KMS-11 (cell line): ENCODE results near the gene FAM135A.

Experiments used
- H2AFZ ChIP-seq: fragments of 200-600 bp; sonication (generic); 2 replicates; pipeline ENCODE4 v1.6.1; 2016; ENCODE audit warnings: antibody characterized with exemption, mixed run types, low read depth
- H3K27ac ChIP-seq: fragments of 200-600 bp; sonication (generic); 2 replicates; pipeline ENCODE4 v1.6.1; 2016; ENCODE audit warnings: mild to moderate bottlenecking, mixed run types
- H3K27me3 ChIP-seq: fragments of 200-600 bp; sonication (generic); 2 replicates; pipeline ENCODE4 v1.6.1; 2017; ENCODE audit warnings: mild to moderate bottlenecking, low read depth, mixed run types, moderate library complexity; ENCODE audit not compliant: insufficient read depth
- H3K36me3 ChIP-seq: fragments of 200-600 bp; sonication (generic); 2 replicates; pipeline ENCODE4 v1.6.1; 2017; ENCODE audit warnings: mild to moderate bottlenecking, mixed run types; ENCODE audit not compliant: insufficient read depth
- H3K4me1 ChIP-seq: fragments of 200-600 bp; sonication (generic); 2 replicates; pipeline ENCODE4 v1.6.1; 2016; ENCODE audit warnings: mild to moderate bottlenecking, low read depth, mixed run types; ENCODE audit not compliant: poor library complexity, severe bottlenecking
- H3K4me2 ChIP-seq: fragments of 200-600 bp; sonication (generic); 2 replicates; pipeline ENCODE4 v1.7.0; 2016; ENCODE audit warnings: mild to moderate bottlenecking, mixed run types
- H3K4me3 ChIP-seq: fragments of 200-600 bp; sonication (generic); IDR thresholded peaks from 2 replicates; pipeline ENCODE4 v1.6.1; 2017; ENCODE audit warnings: low read depth, low read length, mixed read lengths; ENCODE audit not compliant: insufficient read depth
- H3K79me2 ChIP-seq: fragments of 200-600 bp; sonication (generic); 2 replicates; pipeline ENCODE4 v1.6.1; 2016; ENCODE audit warnings: low read depth, mixed run types; ENCODE audit not compliant: insufficient read depth
- H3K9ac ChIP-seq: fragments of 200-600 bp; sonication (generic); 2 replicates; pipeline ENCODE4 v1.6.1; 2016; ENCODE audit warnings: mild to moderate bottlenecking, mixed run types
- H4K20me1 ChIP-seq: fragments of 200-600 bp; sonication (generic); 2 replicates; pipeline ENCODE4 v1.6.1; 2016; ENCODE audit warnings: mild to moderate bottlenecking, mixed run types; ENCODE audit not compliant: insufficient read depth
- CTCF ChIP-seq: fragments of 200-600 bp; sonication (generic); conservative IDR thresholded peaks from 2 replicates; pipeline ENCODE4 v1.6.1; 2017; ENCODE audit warnings: low read depth, mild to moderate bottlenecking, antibody characterized with exemption, low read length, moderate library complexity, mixed read lengths

Gene FAM135A

DNA sequence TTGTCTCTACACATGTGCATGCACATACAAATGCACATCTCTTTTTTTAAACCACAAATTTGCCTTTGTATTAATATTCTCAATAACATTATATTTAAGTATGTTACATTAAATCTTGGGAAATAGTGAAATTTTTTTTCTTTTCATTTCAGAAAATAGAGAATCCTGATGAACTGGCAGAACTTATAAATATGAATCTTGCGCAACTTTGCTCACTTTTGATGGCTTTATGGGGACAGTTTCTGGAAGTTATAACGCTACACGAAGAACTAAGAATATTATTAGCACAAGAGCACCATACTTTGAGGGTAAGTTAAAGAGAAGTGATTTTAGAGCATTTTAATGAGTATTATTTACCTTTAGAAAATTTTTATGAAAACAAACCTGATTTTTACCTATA is 89.2 kb downstream of the FAM135A start:
- no peak overlapping the region for H2AFZ ChIP-seq
- H3K4me3 ChIP-seq = no peak overlapping the region
- no peaks in the 10 kb centered on the region for H3K79me2 ChIP-seq
- H3K36me3 ChIP-seq = no peaks in the 10 kb centered on the region
- H3K4me1 ChIP-seq = no peaks in the 10 kb centered on the region
- H4K20me1 ChIP-seq = no peaks in the 10 kb centered on the region
- TF ChIP-seq CTCF = no peak
- H3K4me2 ChIP-seq = no peak overlapping the region
- no peak overlapping the region for H3K9ac ChIP-seq
- H3K27ac ChIP-seq = no peak overlapping the region
- no peaks in the 10 kb centered on the region for H3K27me3 ChIP-seq

DNA sequence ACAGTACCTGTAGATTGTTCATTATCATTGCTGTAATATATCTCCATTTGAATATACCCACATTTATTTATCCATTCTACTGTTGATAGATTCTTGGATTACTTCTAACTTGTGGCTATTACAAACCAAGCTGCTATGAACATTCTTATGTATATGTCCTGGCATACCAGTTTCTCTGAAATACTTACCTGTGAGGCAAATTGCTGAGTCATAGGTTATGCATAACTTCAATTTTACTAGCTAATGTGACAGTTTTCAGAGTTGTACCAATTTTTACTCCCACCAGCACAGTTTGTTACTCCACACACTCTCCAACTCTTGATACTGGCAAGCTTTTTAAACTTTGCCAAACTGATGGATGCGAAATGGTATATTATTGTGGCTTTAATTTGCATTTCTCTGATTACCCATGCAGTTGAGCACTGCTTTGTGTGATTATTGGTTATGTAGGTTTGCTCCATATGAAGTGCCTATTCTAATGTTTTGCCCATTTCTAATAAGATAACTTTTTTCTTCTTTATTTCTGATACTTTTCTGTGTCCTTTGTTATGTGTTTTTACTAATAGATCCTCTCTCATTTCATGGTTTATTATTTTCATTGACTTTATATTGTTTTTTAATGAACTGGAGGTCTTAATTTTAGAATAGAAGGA is 90.6 kb downstream of the FAM135A start:
- H3K79me2 ChIP-seq = no peaks in the 10 kb centered on the region
- H3K4me2 ChIP-seq = no peak overlapping the region
- no peaks in the 10 kb centered on the region for H4K20me1 ChIP-seq
- H2AFZ ChIP-seq = no peak overlapping the region
- H3K4me1 ChIP-seq = no peaks in the 10 kb centered on the region
- H3K9ac ChIP-seq = no peak overlapping the region
- H3K36me3 ChIP-seq = no peaks in the 10 kb centered on the region
- H3K27ac ChIP-seq = no peak overlapping the region
- TF ChIP-seq CTCF = no peak
- no peak overlapping the region for H3K4me3 ChIP-seq
- H3K27me3 ChIP-seq = no peaks in the 10 kb centered on the region

GRCh38 chr6:70506321-70506720 is 93.0 kb downstream of the FAM135A start:
- Histone ChIP-seq H3K27me3 (no peaks in the 10 kb centered on the region), H2AFZ (no peak overlapping the region), H3K79me2 (no peaks in the 10 kb centered on the region), H3K4me3 (no peak overlapping the region), H3K9ac (no peak overlapping the region), H3K4me2 (no peak overlapping the region), H3K4me1 (no peaks in the 10 kb centered on the region), H3K36me3 (no peaks in the 10 kb centered on the region), H4K20me1 (no peaks in the 10 kb centered on the region), H3K27ac (no peak overlapping the region)
- TF ChIP-seq CTCF = no peak

DNA sequence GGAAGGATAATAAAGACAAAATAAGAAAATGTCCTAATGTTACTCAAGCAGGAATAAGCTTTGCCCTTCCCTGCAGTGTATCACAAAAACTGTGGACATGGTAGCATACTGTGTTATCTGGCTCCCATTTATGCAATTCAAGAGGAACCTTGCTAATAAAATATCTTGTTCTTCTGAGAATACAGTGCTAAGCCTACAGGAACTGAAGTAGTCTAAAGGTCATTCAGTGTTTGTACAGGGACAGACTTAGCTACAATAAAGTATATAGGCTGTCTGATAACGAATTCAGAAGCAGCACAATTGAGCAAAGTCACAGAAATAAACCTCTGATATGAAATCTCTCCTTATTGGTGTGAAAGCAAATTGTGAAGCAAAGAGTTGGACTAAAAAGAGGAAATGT is 93.9 kb downstream of the FAM135A start:
- no peaks in the 10 kb centered on the region for H3K4me1 ChIP-seq
- no peak overlapping the region for H2AFZ ChIP-seq
- H3K9ac ChIP-seq = no peak overlapping the region
- no peaks in the 10 kb centered on the region for H3K27me3 ChIP-seq
- no peak overlapping the region for H3K4me2 ChIP-seq
- no peak overlapping the region for H3K4me3 ChIP-seq
- H3K27ac ChIP-seq = no peak overlapping the region
- no peaks in the 10 kb centered on the region for H3K36me3 ChIP-seq
- H4K20me1 ChIP-seq = no peaks in the 10 kb centered on the region
- no peaks in the 10 kb centered on the region for H3K79me2 ChIP-seq
- TF ChIP-seq CTCF = no peak
